Femur (tissue), 1 donor: ENCODE measurements around the gene NKRF.
"Not testable (repeated sequence)": the region's sequence is repeated elsewhere in the genome, so short reads cannot be mapped to it uniquely, and the experiment has no call there.

Experiments used
- DNase-seq: peaks from one replicate; pipeline ENCODE4 v3.0.0-alpha.2; 2017

Gene NKRF

DNA sequence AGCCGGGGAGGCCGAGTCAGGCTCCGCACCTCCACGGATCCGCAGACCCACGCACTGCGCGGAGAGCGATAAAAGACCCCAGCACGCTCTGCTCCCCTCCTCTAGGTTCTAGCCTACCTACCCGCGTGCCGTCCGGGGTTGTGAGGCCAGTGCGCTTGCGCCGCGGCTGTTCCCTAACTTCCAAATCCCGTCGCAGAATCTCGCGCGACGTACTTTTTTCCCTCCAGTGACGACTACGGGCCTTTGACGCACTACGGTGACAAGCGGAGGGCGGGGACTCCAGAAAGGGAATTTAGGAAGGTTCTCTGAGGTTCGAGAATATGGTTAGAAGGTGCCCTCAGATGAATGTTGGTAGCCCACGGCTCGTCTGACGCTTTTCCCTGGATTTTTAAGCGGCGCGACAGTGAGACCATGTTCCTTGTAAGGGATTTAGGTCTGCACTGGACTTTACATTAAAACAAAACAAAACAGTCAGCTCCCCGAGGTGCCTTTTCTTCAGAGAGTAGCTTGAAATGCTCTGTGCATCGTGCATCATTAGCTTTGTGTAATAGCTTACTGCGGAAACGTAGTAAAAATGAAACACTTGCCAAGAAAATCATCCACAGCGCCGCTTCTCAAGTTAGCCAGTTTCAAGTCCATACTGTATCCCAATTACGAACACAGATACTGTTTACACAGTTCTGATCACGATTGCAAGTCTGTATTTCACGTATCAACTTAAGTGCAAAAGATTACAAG lies at the start of gene NKRF:
Gene NKRF (minus strand): TSS at position 145 of the 738 bp plus-strand sequence.
- peak; percentile 95 for DNase-seq

DNA sequence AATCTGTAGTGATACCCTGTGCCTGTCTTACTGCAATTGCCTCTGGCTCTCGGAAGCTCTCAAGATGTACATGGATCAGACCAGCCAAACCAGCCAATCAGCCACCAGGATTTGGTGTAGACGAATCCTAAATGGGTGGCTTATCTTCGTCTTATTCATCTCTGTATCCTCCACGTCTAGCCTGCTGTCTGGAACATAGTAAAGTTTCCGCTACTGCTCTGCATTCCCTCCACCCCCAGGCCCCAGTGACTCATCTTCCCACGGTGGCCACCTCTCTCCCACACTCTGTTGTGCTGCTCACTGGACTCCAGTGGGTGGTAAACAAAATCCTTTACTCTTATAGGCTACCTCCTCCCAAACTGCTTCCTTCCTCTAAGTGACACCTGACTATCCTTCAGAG lies 48.9 kb upstream of the NKRF start:
- peak; percentile 41 for DNase-seq

DNA sequence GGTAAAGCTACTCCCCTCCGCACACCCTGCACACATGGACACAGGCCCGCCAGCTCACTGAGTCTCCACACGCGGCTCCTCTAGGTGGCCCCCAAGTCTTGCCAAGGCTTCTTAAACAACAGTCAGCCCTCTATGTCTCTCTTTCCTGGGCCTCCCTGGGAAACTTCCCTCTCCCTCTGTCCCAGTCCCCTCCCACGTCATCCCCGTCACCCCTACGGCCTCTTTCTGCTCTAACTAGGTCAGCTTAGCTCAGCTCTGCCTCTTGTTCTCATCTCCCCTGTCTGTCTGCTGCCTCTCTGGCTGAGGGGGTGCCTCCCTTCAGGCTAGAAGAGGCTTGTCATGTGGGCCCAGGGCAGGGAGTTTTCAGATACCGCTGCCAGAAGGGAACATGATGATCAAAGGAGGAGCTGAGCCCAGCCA lies 47.9 kb upstream of the NKRF start:
- peak; percentile 79 for DNase-seq

DNA sequence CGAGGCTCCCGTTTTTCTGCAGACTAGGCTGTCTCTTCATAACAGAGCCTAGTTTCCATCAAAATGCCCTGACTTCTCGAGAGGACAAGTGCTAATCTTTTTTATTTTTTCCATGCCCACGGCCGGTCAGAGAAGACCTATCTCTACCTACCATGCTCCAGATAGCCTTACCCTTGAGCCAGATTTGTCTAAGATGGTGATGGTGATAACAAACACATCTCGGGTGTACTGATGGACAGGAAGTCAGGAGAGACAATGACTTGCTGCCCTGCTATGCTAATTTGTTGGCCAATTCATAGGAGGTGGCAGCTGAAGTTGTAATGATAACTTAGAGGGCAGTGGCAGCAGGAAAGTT lies 42.2 kb upstream of the NKRF start:
- DNase-seq = no peak

DNA sequence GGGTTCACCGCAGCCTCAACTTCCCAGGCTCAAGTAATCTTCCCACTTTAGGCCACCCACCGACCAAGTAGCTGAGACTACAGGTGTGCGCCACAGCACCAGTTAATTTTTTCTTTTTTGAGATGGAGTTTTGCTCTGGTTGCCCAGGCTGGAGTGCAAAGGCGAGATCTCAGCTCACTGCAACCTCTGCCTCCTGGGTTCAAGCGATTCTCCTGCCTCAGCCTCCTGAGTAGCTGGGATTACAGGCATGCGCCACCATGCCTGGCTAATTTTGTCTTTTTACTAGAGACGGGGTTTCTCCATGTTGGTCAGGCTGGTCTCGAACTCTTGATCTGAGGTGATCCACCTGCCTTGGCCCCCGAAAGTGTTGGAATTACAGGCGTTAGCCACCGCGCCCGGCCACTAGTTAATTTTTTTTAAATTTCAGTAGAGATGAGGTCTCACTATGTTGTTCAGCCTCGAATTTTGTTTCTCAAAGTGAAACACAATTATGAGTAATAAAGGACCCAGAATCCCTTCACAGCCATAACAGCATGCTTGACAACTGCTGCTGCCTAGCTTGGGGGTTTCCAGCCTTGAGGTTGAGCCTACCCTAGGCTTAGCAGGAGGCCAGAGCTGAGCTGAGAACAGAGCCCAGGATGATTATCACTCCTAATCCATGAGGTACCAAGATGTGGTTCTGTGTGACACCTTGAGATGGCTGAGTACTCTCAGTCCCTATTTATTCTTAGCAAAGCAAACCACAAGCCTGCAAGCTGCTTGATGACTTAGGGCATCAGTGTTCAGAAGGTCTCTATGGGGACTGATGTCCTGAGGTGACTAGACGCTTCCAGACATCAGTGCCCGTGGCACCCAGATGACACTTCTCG lies 41.6 kb upstream of the NKRF start:
- DNase-seq = no peak

DNA sequence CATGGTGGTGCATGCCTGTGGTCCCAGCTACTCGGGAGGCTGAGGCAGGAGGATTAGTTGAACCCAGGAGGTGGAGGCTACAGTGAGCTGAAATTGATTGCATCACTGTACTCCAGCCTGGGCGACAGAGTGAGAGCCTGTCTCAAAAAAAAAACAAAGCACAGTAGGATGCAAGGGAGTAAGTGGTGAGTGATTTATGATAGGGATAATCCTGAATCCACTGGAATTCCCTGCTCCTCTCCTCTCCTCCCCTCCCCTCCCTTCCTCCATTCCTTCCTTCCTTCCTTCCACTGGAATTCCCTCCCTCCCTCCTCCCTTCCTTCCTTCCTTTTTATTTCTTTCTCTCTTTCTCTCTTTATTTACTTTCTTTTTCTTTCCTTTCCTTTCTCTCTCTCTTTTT lies 40.9 kb upstream of the NKRF start:
- no peak for DNase-seq

DNA sequence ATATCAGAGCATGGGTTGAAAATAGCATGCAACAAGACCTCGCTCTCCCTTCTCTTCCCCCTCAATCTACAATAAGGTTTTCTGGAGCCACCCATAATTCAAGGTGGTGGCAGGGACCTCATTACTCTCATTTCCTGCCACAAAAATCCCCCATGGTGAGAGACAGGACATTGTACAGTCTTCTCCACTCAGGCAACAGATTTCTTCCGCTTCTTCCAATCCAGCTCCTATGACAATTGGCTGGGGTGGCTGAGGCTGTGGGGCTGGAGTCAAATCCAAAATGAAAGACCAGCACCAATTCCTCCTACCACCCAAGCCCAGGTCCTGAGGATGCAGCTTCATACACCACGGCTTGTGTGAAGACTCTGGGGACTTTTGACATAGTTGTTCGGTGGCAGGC lies 40.3 kb upstream of the NKRF start:
- no peak for DNase-seq

DNA sequence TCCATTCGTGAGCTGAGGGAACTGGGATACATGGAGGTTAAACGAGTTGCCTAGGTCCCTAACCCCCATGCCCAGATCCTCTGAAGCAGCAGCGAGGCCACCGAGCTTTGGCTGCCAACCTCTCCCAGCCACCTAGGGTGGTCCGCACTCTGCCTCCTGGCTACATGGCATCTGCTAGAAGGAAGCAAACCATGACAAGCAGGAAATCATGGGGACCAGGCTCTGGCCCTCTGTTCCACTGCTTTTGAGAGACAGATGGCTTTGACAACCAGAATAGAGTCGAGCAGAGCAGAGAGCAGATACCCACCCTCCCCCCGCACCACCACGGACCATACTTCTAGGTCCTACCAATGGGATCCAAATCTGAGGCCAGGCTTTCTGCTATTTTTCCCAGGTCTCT lies 37.5 kb upstream of the NKRF start:
- DNase-seq = no peak

DNA sequence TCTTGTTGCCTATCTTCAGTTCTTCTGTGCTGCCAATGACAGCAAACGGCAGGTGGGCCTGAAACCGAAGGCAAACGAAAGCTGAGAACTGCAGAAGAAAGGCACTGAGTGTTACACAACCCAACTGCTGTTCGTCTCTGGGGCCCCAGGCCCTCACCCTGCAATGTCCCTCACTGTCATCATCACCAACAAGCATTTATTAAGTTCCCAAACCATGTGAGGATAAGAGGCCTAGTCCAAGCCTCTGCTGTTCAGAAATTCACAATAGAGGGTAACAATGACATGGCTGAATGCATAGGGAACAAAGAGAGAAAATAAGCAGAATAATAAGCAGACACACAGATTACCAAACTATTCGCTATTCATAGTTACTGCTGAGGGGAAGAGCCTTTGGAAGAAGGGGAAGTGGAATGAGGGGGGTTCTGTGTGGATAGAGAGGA lies 34.5 kb upstream of the NKRF start:
- no peak for DNase-seq

DNA sequence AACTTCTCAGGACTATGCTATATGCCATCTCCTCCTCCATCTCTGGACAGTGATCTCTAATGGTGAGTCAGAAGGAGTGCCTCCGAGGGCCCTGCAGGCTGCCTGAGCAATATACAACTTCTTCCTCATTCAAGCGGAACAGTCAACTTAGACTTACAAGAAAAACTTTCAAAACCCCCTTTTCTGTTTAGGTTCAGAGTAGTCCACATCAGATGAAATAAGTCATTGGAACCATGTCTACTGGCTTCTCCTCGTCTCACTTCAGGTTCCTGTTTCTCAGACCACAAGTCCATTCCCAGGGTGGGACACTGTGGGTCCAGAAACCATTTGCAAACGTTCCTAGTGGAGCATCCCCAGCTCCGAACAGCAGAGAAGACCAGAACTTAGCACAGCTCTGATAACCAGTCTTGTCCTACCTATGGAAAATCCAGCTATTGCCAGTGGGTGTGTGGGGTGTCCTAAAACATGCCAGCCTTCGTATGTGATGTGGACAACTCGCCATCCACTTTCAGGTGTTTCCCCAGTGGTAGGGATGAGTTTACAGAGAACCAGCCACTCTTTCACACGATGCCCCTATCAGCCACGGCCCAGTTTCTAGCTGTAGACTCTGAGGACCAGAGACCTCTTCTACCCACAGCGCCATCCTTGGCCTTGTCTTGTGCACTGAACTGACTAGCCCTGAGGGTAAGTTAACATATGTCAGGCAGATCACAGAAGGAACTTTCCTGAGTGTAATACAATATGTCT lies 32.7 kb upstream of the NKRF start:
- no peak for DNase-seq

DNA sequence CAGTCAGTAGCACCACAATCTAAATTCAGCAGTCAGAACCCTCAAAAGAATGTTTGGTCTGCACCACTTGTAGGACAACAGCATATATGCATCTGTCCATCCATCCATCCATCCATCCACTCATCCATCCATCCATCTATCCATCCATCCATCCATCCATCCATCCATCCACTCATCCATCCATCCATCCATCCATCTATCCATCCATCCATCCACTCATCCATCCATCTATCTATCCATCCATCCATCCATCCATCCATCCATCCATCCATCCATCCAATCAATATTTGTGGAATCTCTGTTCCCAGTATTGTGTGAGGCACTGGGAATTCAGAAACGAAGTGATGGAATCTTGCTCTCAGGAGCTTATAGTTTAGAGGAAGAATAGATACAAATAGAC lies 31.2 kb upstream of the NKRF start:
- not testable (repeated sequence) for DNase-seq

DNA sequence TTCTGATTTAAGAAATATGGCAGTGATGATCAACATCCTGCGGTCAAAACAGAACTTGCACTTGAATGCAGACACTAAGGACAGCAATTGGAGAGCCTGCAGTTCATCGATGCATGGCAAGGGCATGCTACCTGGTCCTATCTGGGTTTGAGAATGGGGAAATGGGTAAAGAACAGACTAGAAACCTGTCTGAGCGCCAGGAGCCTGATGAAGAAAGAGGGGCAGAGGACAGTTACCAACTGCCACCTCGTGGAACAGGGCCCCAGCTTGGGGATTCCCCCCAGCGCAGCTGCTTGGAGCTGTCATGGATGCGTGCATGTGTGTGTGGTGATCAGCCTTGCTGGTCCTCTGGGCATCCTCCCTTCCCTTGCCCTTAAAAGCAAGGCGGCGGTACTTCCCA lies 30.2 kb upstream of the NKRF start:
- DNase-seq = no peak

DNA sequence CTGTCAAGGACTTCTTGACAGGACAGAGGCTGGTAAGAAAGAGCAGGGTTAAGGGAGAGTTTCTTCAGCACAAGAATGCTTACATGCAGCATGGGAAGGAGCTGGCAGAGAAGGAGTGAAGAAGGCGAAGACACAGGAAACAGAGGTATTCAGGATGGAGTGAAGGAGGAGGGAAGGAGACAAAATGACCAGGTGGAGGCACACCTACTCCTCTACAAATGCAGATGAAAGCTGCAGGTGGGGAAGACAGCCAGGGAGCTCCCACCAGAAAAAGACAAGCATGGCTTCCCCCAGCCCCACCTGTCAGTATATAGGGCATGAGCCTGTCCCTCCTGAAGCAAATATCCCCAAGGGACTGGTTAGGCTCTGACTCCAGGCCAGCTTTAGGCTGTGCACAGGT lies 29.6 kb upstream of the NKRF start:
- DNase-seq = no peak

DNA sequence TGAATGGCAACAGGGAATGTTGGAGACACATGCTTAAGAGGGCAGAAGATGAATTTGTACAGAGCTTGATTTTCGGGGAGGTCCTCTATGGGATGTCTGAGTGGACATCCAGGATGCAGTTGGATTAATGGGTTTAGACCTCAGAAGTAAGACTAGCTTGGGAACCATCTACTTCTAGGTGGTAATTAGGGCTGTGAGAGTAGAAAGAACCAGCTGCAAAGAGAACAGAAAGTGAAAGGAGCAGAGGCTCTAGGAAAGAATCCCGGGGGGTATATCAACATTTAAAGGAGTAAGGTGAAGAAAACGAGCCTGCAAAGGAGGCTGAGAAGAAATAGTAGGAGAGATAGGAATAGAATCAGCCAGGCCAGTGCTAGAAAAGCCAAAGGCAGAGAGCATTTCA lies 29.0 kb upstream of the NKRF start:
- no peak for DNase-seq

DNA sequence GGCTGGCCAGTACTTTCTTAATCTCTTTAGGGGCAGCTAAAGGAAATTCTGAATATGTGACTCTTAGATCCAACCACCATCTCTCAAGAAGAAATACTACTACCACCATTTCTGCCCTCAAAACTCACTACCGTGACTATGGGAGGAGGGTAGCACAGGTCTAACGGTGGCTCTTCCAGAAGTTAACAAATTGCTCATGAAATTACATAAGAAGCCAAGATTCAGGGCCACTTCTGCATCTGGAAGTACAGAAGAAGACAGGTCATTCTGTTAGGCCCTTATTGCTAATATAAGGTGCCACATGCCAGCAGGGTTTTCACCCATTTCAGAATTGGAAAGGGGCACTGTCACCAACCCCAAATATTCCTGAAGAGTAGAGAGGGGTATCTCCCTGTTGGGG lies 19.6 kb upstream of the NKRF start:
- no peak for DNase-seq

DNA sequence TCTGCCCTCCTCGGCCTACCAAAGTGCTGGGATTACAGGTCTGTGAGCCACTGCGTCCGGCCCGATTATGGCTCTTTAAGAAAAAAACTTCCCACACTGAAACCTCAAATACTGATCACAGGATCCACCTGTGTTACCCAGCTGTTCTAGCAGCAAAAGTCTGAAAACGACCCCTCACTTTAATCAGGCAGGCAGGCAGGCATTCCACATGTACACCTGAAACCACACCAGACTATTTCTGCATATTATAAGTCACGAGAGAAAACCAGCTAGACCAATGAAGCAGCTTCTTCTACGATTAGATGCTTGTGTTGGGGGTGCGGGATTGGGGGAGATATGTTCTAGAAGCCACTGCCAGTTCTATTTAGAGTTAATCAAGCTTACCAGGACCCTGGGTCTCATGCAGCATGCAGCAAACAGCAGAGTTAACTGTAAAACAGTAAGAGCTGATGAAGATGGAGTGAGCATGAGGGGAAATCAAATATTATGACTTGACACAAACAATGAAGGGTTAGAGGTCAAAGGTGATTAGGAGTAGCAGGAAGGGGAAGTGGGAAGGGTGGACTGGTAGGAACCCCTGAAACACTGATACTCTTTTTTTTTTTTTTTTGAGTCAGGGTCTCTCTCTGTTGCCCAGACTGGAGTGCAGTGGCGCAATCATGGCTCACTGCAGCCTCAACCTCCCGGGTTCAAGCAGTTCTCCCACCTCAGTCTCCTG lies 18.9 kb upstream of the NKRF start:
- no peak for DNase-seq

DNA sequence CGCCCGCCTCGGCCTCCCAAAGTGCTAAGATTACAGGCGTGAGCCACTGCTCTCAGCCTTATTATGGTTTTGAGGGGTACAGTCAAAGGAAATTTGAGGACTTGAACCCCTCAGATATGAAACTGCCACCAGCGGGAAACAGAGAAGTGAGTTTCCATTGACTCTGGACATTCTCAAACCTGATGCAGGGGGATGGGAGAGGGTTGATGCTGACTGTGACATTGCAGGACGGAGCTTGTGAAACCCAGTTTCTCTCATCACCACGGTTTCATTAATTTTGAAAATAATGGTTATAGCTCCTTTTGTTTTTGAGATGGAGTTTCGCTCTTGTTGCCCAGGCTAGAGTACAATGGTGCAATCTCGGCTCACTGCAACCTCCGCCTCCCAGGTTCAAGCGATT lies 18.2 kb upstream of the NKRF start:
- no peak for DNase-seq

DNA sequence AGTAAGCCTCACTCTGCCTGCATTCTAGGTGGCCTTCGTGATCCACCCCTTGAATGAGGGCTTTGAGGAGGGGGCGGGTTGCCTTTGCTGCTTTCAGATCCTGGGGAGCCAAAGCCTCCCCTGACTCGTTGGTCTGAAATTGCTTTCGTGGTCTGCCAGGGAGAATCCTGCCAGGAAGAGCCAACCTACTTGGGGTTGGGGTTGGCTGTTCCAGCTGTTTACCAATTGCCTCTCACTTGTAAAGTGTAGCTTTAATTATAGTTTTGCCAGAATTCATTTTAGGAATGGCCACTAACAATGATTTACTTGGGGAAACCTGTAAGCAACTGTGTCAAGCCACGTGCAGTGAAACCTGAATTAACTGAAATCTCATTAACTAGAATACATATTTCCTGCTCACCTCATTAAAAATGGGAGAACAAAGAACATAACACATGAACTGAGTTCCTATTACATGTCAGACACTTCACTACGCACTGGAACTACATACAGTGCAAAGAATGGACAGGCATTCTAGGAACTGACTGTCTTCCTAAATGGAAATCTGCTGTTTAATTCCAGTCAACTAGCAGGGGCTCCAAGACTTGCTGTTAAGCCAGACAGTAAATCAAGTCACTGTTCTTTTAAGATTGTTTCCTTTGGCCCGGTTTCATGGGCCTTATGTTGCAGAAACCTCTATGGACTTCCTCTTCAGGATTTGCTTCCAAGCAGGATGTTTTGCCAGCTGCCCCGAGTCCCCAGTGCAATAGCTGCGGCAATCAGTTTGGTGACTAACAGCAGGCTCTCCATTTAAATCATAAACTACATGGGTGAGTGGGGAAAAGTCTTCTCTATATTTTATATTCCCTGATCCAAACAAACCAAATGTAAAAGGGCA lies 16.4 kb upstream of the NKRF start:
- peak; percentile 61 for DNase-seq

DNA sequence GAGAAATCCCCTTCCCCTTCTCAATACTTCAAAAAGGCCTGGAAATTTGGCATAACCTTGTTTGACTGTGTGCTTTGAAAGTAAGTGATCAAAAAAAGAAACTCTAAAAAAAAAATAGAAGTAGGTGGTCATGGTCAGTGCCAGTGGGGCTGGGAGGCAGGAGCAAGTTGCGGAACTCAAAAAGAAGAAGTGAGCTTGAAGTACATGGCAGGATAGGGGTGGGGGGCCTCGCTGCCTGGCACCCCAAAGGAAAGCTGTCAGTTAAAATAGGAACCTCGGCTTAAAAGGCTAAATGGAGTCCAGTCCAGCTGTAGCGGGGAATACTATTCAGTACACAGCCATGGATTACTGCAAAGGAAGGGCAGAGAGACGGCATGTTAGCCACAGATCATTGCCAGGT lies 12.2 kb upstream of the NKRF start:
- no peak for DNase-seq

DNA sequence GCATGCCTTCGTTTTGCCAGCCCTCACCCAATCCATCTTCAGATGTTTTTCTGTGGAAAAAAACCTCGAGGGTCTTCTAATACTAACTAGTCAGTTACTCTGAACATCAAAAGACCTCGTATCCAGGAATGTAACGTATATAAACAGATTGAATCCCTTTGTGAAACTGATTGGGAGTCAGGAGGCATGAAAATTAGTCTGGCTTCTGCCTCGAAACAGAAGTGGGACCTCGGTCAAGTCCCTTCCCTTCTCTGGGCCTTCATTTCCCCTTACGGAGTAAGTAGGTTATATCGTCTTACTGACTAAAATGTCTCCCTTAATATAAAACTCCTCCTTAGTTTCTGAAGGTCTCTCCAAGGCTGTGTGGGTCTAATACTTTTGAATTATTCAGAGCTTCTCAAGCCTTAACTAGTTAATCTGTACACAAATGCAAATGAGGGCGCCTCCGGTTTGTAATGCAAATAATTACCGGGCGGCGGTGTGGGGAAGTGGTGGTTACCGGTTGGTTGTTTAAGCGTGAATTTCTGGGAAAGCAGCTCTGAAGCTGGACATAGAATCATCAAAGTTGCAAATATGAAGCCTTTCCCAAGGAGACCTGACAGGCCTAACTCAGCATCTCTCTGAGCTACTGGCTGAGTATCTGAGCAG lies 11.4 kb upstream of the NKRF start:
- no peak for DNase-seq

DNA sequence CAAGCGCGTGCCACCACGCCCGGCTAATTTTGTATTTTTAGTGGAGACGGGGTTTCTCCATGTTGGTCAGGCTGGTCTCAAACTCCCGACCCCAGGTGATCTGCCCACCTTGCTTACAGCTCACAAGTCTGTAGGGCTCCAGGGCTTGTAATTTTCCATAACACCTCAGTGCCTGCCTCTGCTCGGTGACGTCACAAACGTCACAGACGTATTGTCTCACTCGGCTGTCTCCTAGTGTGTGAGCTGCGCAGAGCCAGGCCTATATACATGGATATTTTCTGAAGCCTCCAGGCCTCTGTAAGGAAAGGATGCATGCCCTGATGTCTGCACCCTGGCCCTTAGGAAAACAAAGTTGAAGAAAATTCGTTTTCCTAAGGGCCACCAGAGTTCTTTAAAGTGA lies 8.6 kb upstream of the NKRF start:
- DNase-seq = no peak

DNA sequence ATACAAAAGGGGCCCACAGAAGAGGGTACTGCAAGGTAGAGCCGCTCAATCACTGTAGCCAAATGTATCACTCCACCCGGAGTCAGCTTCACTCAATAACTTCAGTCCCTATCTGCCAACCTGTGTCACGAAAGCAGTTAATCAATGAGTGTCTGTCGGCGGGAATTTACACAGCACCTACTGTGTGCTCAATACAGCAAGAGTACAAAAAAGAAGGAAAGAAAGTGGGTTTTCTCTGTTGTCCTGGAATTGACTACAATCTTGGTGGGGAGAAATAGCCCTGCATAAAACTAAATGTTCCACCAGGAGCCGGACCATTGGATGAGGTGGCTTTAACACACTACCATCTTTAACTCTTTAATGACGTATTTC lies 780 bp upstream of the NKRF start:
- no peak for DNase-seq
